H4 (cell line): ENCODE data around the gene ZNF236. TPM values are rescaled to one million over a fixed set of nuclear protein-coding genes. Genes with fewer than 3 reads are reported as not detected.

Source experiments
- DNase-seq: peaks from one replicate; pipeline ENCODE4 v3.0.0-alpha.2; 2015; ENCODE audit warnings: low spot score
- total RNA-seq: library from RNA; depleted of rRNA; stranded (reverse); fragments of >200 nt; shearing (Covaris generic); gene quantifications from 2 replicates; pipeline ENCODE4 v1.2.3, GENCODE V29; 2014

Gene ZNF236
- total RNA-seq, 1 experiment from 2014 or later: 4.9 TPM

- no peak for DNase-seq
Observed at GRCh38 chr18:76908277-76908676, 85.9 kb downstream of the ZNF236 start.

GRCh38 chr18:76909439-76909838 is 87.1 kb downstream of the ZNF236 start:
- no peak for DNase-seq

GRCh38 chr18:76911440-76911839 is 89.1 kb downstream of the ZNF236 start:
- DNase-seq: no peak

- no peak for DNase-seq
Observed at GRCh38 chr18:76913583-76913982, 91.2 kb downstream of the ZNF236 start.

- DNase-seq: no peak
Observed at GRCh38 chr18:76914314-76914713, 92.0 kb downstream of the ZNF236 start.

- no peak for DNase-seq
Observed at GRCh38 chr18:76914796-76915195, 92.4 kb downstream of the ZNF236 start.

- no peak for DNase-seq
Observed at GRCh38 chr18:76915456-76915855, 93.1 kb downstream of the ZNF236 start.

- DNase-seq: no peak
Observed at GRCh38 chr18:76920974-76921373, 98.6 kb downstream of the ZNF236 start.

GRCh38 chr18:76922107-76922506 is 99.8 kb downstream of the ZNF236 start:
- DNase-seq: peak; percentile 32

- peak; percentile 50 for DNase-seq
Observed at GRCh38 chr18:76923485-76924085, 101.2 kb downstream of the ZNF236 start.

GRCh38 chr18:76925501-76925900 is 103.1 kb downstream of the ZNF236 start:
- DNase-seq: no peak

- no peak for DNase-seq
Observed at GRCh38 chr18:76927223-76927725, 104.9 kb downstream of the ZNF236 start.

GRCh38 chr18:76928179-76928868 is 106.0 kb downstream of the ZNF236 start:
- no peak for DNase-seq

GRCh38 chr18:76931171-76931570 is 108.8 kb downstream of the ZNF236 start:
- no peak for DNase-seq

- no peak for DNase-seq
Observed at GRCh38 chr18:76932026-76932819, 109.9 kb downstream of the ZNF236 start.

GRCh38 chr18:76935722-76936337 is 113.5 kb downstream of the ZNF236 start:
- DNase-seq: no peak

GRCh38 chr18:76936877-76937276 is 114.5 kb downstream of the ZNF236 start:
- DNase-seq: no peak

GRCh38 chr18:76937597-76937996 is 115.2 kb downstream of the ZNF236 start:
- DNase-seq: no peak

GRCh38 chr18:76938619-76939018 is 116.3 kb downstream of the ZNF236 start:
- DNase-seq: no peak

- no peak for DNase-seq
Observed at GRCh38 chr18:76941284-76941683, 118.9 kb downstream of the ZNF236 start.

GRCh38 chr18:76943542-76944339 is 121.4 kb downstream of the ZNF236 start:
- no peak for DNase-seq
